Measurements from ENCODE around the gene CFAP46.

DNA sequence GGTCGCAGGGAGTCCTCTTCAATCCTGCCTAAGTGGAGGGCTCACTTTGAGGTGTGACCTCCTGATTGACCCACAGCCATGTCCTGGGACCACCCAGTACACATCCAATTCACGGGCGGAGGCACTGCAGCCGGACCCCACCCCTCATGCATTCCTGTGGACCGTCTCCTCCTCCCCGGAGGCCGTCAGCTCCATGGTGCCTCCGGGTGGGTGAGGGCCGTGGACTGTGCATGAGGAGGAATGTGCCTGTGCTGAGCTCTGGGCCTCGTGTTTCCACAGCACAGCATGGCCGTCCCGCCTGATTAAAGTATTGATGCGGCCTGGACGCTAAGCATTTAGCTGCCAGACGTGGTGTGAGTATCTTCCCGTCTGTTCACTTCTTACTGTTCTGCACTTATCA lies 52.8 kb downstream of the CFAP46 start:
- TF ChIP-seq, protein P1, sequence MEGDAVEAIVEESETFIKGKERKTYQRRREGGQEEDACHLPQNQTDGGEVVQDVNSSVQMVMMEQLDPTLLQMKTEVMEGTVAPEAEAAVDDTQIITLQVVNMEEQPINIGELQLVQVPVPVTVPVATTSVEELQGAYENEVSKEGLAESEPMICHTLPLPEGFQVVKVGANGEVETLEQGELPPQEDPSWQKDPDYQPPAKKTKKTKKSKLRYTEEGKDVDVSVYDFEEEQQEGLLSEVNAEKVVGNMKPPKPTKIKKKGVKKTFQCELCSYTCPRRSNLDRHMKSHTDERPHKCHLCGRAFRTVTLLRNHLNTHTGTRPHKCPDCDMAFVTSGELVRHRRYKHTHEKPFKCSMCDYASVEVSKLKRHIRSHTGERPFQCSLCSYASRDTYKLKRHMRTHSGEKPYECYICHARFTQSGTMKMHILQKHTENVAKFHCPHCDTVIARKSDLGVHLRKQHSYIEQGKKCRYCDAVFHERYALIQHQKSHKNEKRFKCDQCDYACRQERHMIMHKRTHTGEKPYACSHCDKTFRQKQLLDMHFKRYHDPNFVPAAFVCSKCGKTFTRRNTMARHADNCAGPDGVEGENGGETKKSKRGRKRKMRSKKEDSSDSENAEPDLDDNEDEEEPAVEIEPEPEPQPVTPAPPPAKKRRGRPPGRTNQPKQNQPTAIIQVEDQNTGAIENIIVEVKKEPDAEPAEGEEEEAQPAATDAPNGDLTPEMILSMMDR (IDR thresholded peaks at IDR 0.05): no peak
- no peak for TF ChIP-seq EP300 (IDR thresholded peaks at IDR 0.05)
- no peak for TF ChIP-seq POLR2A (IDR thresholded peaks at IDR 0.05)

Measured in upper lobe of left lung (tissue), 4 donors.